Inflammatory macrophage treated with lipopolysaccharide for 1 hour (primary cell): Measurements from ENCODE around the gene RBM8A.

Experiments
- DNase-seq, 2 donors: peaks; one replicate each; pipeline ENCODE4 v3.0.0-alpha.2; 2020 to 2022

Gene RBM8A

GRCh38 chr1:145916745-145917144 lies 10.5 kb downstream of the RBM8A start:
- no peak for DNase-seq

GRCh38 chr1:145912128-145912641 lies 15.1 kb downstream of the RBM8A start:
- DNase-seq: no peak

- DNase-seq: no peak
Measured at GRCh38 chr1:145908653-145909052, 18.6 kb downstream of the RBM8A start.

GRCh38 chr1:145906954-145907753 lies 20.1 kb downstream of the RBM8A start:
- DNase-seq: no peak

- no peak for DNase-seq
Measured at GRCh38 chr1:145901312-145902021, 25.8 kb downstream of the RBM8A start.

- no peak for DNase-seq
Measured at GRCh38 chr1:145898756-145899155, 28.5 kb downstream of the RBM8A start.

- DNase-seq: no peak
Measured at GRCh38 chr1:145897969-145898368, 29.3 kb downstream of the RBM8A start.

- no peak for DNase-seq
Measured at GRCh38 chr1:145895471-145895870, 31.8 kb downstream of the RBM8A start.

GRCh38 chr1:145893306-145894055 lies 33.8 kb downstream of the RBM8A start:
- no peak for DNase-seq

- DNase-seq: no peak
Measured at GRCh38 chr1:145892486-145893087, 34.7 kb downstream of the RBM8A start.

- DNase-seq: peak; percentile 55 to 81
Measured at GRCh38 chr1:145891587-145892485, 35.4 kb downstream of the RBM8A start.

GRCh38 chr1:145891143-145891542 lies 36.1 kb downstream of the RBM8A start:
- DNase-seq: no peak

GRCh38 chr1:145889722-145890121 lies 37.6 kb downstream of the RBM8A start:
- DNase-seq: no peak

GRCh38 chr1:145887631-145888030 lies 39.7 kb downstream of the RBM8A start:
- no peak for DNase-seq

- no peak for DNase-seq
Measured at GRCh38 chr1:145886816-145887215, 40.5 kb downstream of the RBM8A start.

GRCh38 chr1:145886390-145886789 lies 40.9 kb downstream of the RBM8A start:
- DNase-seq: no peak

- peak; percentile 68 to 85 for DNase-seq
Measured at GRCh38 chr1:145885738-145886287, 41.5 kb downstream of the RBM8A start, which contains the start of gene ANKRD35. TSS of gene ANKRD35 (minus strand) at chr1:145885866. CDS start at chr1:145885758, 108 bp downstream.

- no peak for DNase-seq
Measured at GRCh38 chr1:145884675-145885074, 42.6 kb downstream of the RBM8A start.

- no peak for DNase-seq
Measured at GRCh38 chr1:145879775-145880174, 47.5 kb downstream of the RBM8A start.

- DNase-seq: peak in 1 of 2 donors; percentile 13
Measured at GRCh38 chr1:145878724-145879123, 48.6 kb downstream of the RBM8A start.

GRCh38 chr1:145877923-145878486 lies 49.3 kb downstream of the RBM8A start:
- DNase-seq: no peak
